CD14-positive monocyte (primary cell): Measurements from ENCODE around the gene TMEM37. TPM values are rescaled to one million over a fixed set of nuclear protein-coding genes. Genes with fewer than 3 reads are reported as not detected.

Experiments used
- DNase-seq, 3 donors: peaks; one replicate each; pipeline ENCODE4 v3.0.0-alpha.2; 2011 to 2022
- H2AFZ ChIP-seq: 2 replicates; pipeline ENCODE4 v1.6.0; 2012; ENCODE audit warnings: mild to moderate bottlenecking, low read depth, low read length, inconsistent platforms; ENCODE audit not compliant: insufficient read depth, poor library complexity, severe bottlenecking
- H3K27ac ChIP-seq, 2 donors: 1 replicate in 1 of 2; 2 replicates in 1 of 2; pipeline ENCODE4 v1.5.1; 2012 to 2013; ENCODE audit warnings: low read length in 2 of 2, control low read depth in 1 of 2, inconsistent platforms in 1 of 2, low read depth in 1 of 2, mild to moderate bottlenecking in 1 of 2
- H3K27me3 ChIP-seq, 2 donors: one replicate each; pipeline versions ENCODE4 v1.6.0 to v1.6.1; 2011 to 2013; ENCODE audit warnings: low read length in 2 of 2; ENCODE audit not compliant: control insufficient read depth in 2 of 2, insufficient read depth in 2 of 2
- H3K36me3 ChIP-seq, 2 donors: replicated peaks in 1 of 2; 1 replicate in 1 of 2; 2 replicates in 1 of 2; pipeline versions ENCODE4 v1.5.1 to v1.6.1; 2012 to 2013; ENCODE audit warnings: low read length in 2 of 2, control low read depth in 1 of 2, inconsistent platforms in 1 of 2, mild to moderate bottlenecking in 1 of 2; ENCODE audit not compliant: insufficient read depth in 2 of 2, control insufficient read depth in 1 of 2
- H3K4me1 ChIP-seq, 2 donors: 1 replicate in 1 of 2; 2 replicates in 1 of 2; pipeline versions ENCODE4 v1.5.1 to v1.6.1; 2012 to 2013; ENCODE audit warnings: low read length in 2 of 2, control low read depth in 1 of 2, inconsistent platforms in 1 of 2, mild to moderate bottlenecking in 1 of 2, moderate library complexity in 1 of 2; ENCODE audit not compliant: insufficient read depth in 2 of 2, control insufficient read depth in 1 of 2
- H3K4me2 ChIP-seq: replicated peaks from 2 replicates; pipeline ENCODE3; 2012; ENCODE audit warnings: low read length, moderate library complexity, mild to moderate bottlenecking; ENCODE audit not compliant: poor library complexity, severe bottlenecking; ENCODE audit errors: extremely low read depth
- H3K4me3 ChIP-seq, 3 experiments: fragments of 200-600 bp in 1 of 3; sonication (generic) in 1 of 3; replicated peaks in 1 of 3; 1 replicate in 2 of 3; 2 replicates in 1 of 3; pipeline ENCODE4 v1.5.1; 2011 to 2013; ENCODE audit warnings: low read length in 3 of 3, mild to moderate bottlenecking in 3 of 3, control low read depth in 2 of 3, low read depth in 2 of 3, inconsistent platforms in 1 of 3, moderate library complexity in 1 of 3
- H3K79me2 ChIP-seq: 2 replicates; pipeline ENCODE4 v1.6.0; 2012; ENCODE audit warnings: mild to moderate bottlenecking, control low read depth, inconsistent platforms, low read length, moderate library complexity; ENCODE audit not compliant: insufficient read depth
- H3K9ac ChIP-seq: 2 replicates; pipeline ENCODE4 v1.6.0; 2017; ENCODE audit warnings: low read length, mild to moderate bottlenecking; ENCODE audit not compliant: insufficient read depth, poor library complexity, severe bottlenecking
- H3K9me3 ChIP-seq, 2 donors: replicated peaks in 1 of 2; 1 replicate in 1 of 2; 2 replicates in 1 of 2; pipeline versions ENCODE4 v1.5.1 to v1.6.1; 2012 to 2013; ENCODE audit warnings: low read length in 2 of 2, control low read depth in 1 of 2; ENCODE audit not compliant: control insufficient read depth in 1 of 2, insufficient read depth in 1 of 2
- H4K20me1 ChIP-seq: 2 replicates; pipeline ENCODE4 v1.6.0; 2012; ENCODE audit warnings: mild to moderate bottlenecking, low read length, control low read depth, moderate library complexity; ENCODE audit not compliant: insufficient read depth
- H3K27ac Mint-ChIP-seq, 7 donors: one replicate each; pipeline ENCODE4 v1.8.0; 2020; ENCODE audit warnings: mild to moderate bottlenecking in 7 of 7, mixed read lengths in 7 of 7, moderate library complexity in 6 of 7, inconsistent platforms in 2 of 7
- H3K27me3 Mint-ChIP-seq, 3 donors: one replicate each; pipeline ENCODE4 v1.8.0; 2021 to 2022; ENCODE audit warnings: low read depth in 3 of 3, mild to moderate bottlenecking in 3 of 3, mixed read lengths in 3 of 3, moderate library complexity in 3 of 3, inconsistent platforms in 1 of 3
- H3K36me3 Mint-ChIP-seq, 2 donors: one replicate each; pipeline ENCODE4 v1.8.0; 2020; ENCODE audit warnings: mixed read lengths in 2 of 2, inconsistent platforms in 1 of 2, mild to moderate bottlenecking in 1 of 2
- H3K4me1 Mint-ChIP-seq: one replicate; pipeline ENCODE4 v1.8.0; 2020; ENCODE audit warnings: mild to moderate bottlenecking, mixed read lengths
- H3K4me3 Mint-ChIP-seq, 2 donors: one replicate each; pipeline ENCODE4 v1.8.0; 2020; ENCODE audit warnings: mild to moderate bottlenecking in 2 of 2, mixed read lengths in 2 of 2, moderate library complexity in 1 of 2
- H3K9me3 Mint-ChIP-seq, 7 donors: one replicate each; pipeline ENCODE4 v1.8.0; 2020 to 2022; ENCODE audit warnings: mixed read lengths in 7 of 7, mild to moderate bottlenecking in 6 of 7, moderate library complexity in 6 of 7, inconsistent platforms in 2 of 7
- CTCF ChIP-seq: fragments of 200-600 bp; IDR thresholded peaks from one replicate; pipeline ENCODE4 v1.8.0; 2022; ENCODE audit warnings: antibody characterized with exemption, mild to moderate bottlenecking
- whole genome bisulfite sequencing: methylation state at CpG from one replicate; pipeline ENCODE4 v1.1.5; 2013; ENCODE audit warnings: missing lambda C conversion rate; ENCODE audit not compliant: insufficient coverage; 5-methylcytosine and 5-hydroxymethylcytosine counted together
- intact Hi-C, 2 donors: fragments of 100-400 bp; cut with micrococcal nuclease; formaldehyde crosslinking; loops; one replicate each; pipeline versions ENCODE4 v1.15.0 to v1.15.1; 2023
- polyA plus RNA-seq, 3 donors: library from polyadenylated mRNA; depleted of rRNA in 1 of 3; unstranded in 2 of 3; stranded (reverse) in 1 of 3; fragments of 300-500 nt in 2 of 3; fragments of >200 nt in 1 of 3; fragmentation: Illumina TruSeq in 2 of 3; gene quantifications; 1 replicate in 2 of 3; 2 replicates in 1 of 3; pipeline ENCODE4 v1.2.3, GENCODE V29; 2012 to 2021

TMEM37 gene
- polyA plus RNA-seq, 3 donors, result not detected

GRCh38 chr2:119474371-119475224 is 42.9 kb downstream of the TMEM37 start:
- Mint-ChIP-seq H3K27me3 (peaks cover 0 to 4% (median 4%) of the 10 kb centered on the region in 3 donors), H3K27ac (no peak overlapping the region), H3K36me3 (no peaks in the 10 kb centered on the region), H3K9me3 (no peaks in the 10 kb centered on the region), H3K4me3 (no peak overlapping the region), H3K4me1 (peaks cover 2% of the 10 kb centered on the region)
- Histone ChIP-seq H3K4me1 (no peaks in the 10 kb centered on the region), H4K20me1 (no peaks in the 10 kb centered on the region), H3K4me2 (no peak overlapping the region), H3K27me3 (no peaks in the 10 kb centered on the region), H3K27ac (no peak overlapping the region), H3K4me3 (no peak overlapping the region), H3K36me3 (no peaks in the 10 kb centered on the region), H3K9ac (no peak overlapping the region), H2AFZ (no peak overlapping the region), H3K9me3 (no peaks in the 10 kb centered on the region), H3K79me2 (no peaks in the 10 kb centered on the region)
- TF ChIP-seq CTCF, result no peak
- intact Hi-C loops, result no loop called here
- DNase-seq, result no peak
- 87% methylated on average over 12 of the region's 17 CpGs for WGBS

GRCh38 chr2:119475225-119475856 is 43.7 kb downstream of the TMEM37 start:
- H3K4me3 ChIP-seq, result no peak overlapping the region
- no peak for DNase-seq
- no peaks in the 10 kb centered on the region for H3K27me3 ChIP-seq
- H3K27me3 Mint-ChIP-seq, result peaks cover 0 to 4% (median 4%) of the 10 kb centered on the region in 3 donors
- H3K9me3 ChIP-seq, result no peaks in the 10 kb centered on the region
- no peak overlapping the region for H3K4me3 Mint-ChIP-seq
- no peak overlapping the region for H2AFZ ChIP-seq
- H4K20me1 ChIP-seq, result no peaks in the 10 kb centered on the region
- no peak for TF ChIP-seq CTCF
- no peaks in the 10 kb centered on the region for H3K79me2 ChIP-seq
- H3K27ac ChIP-seq, result no peak overlapping the region
- H3K9ac ChIP-seq, result no peak overlapping the region
- 94% methylated on average over 6 of the region's 9 CpGs for WGBS
- H3K27ac Mint-ChIP-seq, result no peak overlapping the region
- H3K4me1 ChIP-seq, result no peaks in the 10 kb centered on the region
- no peak overlapping the region for H3K4me2 ChIP-seq
- no peaks in the 10 kb centered on the region for H3K36me3 Mint-ChIP-seq
- H3K9me3 Mint-ChIP-seq, result no peaks in the 10 kb centered on the region
- intact Hi-C loops, result no loop called here
- peaks cover 2% of the 10 kb centered on the region for H3K4me1 Mint-ChIP-seq
- no peaks in the 10 kb centered on the region for H3K36me3 ChIP-seq
